ENCODE measurements around the gene ALG12.

- TF ChIP-seq CTCF (IDR thresholded peaks at IDR 0.05) (no peak), POLR2A (IDR thresholded peaks at IDR 0.05) (no peak), EP300 (IDR thresholded peaks at IDR 0.05) (no peak), POLR2AphosphoS5 (IDR thresholded peaks at IDR 0.05) (no peak)
Measured at GRCh38 chr22:49911881-49912625, 6.2 kb downstream of the ALG12 start.
